Measurements from ENCODE around the gene RAB10.

The RAB10 gene

GRCh38 chr2:26112201-26112600, 78.3 kb downstream of the RAB10 start:
- no peak for DNase-seq
- no peaks in the 10 kb centered on the region for H3K27me3 ChIP-seq (replicated peaks)
- no peak for TF ChIP-seq CTCF (IDR thresholded peaks at IDR 0.05; ENCODE audit: low read depth, low read length, missing control alignments)
- no peak overlapping the region for H3K4me3 ChIP-seq (ENCODE audit: low read depth, low read length)
- no peak overlapping the region for H3K27ac ChIP-seq
- H3K36me3 ChIP-seq (replicated peaks): peaks cover 15% of the 10 kb centered on the region
- in situ Hi-C loops (cut with HindIII; ENCODE audit: low pct_ligation_motif_present, low sequenced_read_pairs): no loop called here

- Histone ChIP-seq H3K4me3 (ENCODE audit: low read depth, low read length) (no peak overlapping the region), H3K27me3 (replicated peaks) (no peaks in the 10 kb centered on the region), H3K27ac (no peak overlapping the region), H3K36me3 (replicated peaks) (peaks cover 15% of the 10 kb centered on the region)
- in situ Hi-C loops (cut with HindIII; ENCODE audit: low pct_ligation_motif_present, low sequenced_read_pairs): no loop called here
- no peak for DNase-seq
- TF ChIP-seq CTCF (IDR thresholded peaks at IDR 0.05; ENCODE audit: low read depth, low read length, missing control alignments): no peak
Observed at GRCh38 chr2:26114151-26114550, 80.3 kb downstream of the RAB10 start.

DNA sequence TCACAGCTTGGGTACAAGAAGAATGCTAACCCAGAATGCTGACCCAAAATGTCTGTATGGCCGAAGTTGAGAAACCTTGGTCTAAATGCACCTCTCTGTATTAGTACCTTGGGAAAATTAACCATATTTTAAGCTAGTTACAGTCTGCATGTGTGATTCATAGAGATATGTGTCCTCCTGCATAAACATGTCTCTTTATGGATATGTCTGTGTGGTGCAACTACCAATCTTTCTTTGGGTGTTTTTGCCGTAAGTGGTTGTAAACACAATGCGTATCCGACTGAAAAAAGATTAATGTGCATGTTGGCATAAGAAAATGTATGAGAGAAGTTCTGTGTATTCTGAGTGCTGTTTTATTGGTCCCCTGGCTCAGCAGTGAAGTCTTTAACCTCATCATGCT, 84.8 kb downstream of the RAB10 start:
- in situ Hi-C loops (cut with HindIII; ENCODE audit: low pct_ligation_motif_present, low sequenced_read_pairs): no loop called here
- no peak overlapping the region for H3K4me3 ChIP-seq (ENCODE audit: low read depth, low read length)
- no peaks in the 10 kb centered on the region for H3K36me3 ChIP-seq (replicated peaks)
- DNase-seq: no peak
- H3K27ac ChIP-seq: no peak overlapping the region
- no peak for TF ChIP-seq CTCF (IDR thresholded peaks at IDR 0.05; ENCODE audit: low read depth, low read length, missing control alignments)
- H3K27me3 ChIP-seq (replicated peaks): no peaks in the 10 kb centered on the region

GRCh38 chr2:26119521-26119920, 85.6 kb downstream of the RAB10 start:
- H3K36me3 ChIP-seq (replicated peaks): no peaks in the 10 kb centered on the region
- no peaks in the 10 kb centered on the region for H3K27me3 ChIP-seq (replicated peaks)
- no peak for DNase-seq
- in situ Hi-C loops (cut with HindIII; ENCODE audit: low pct_ligation_motif_present, low sequenced_read_pairs): no loop called here
- TF ChIP-seq CTCF (IDR thresholded peaks at IDR 0.05; ENCODE audit: low read depth, low read length, missing control alignments): no peak
- no peak overlapping the region for H3K27ac ChIP-seq
- no peak overlapping the region for H3K4me3 ChIP-seq (ENCODE audit: low read depth, low read length)

DNA sequence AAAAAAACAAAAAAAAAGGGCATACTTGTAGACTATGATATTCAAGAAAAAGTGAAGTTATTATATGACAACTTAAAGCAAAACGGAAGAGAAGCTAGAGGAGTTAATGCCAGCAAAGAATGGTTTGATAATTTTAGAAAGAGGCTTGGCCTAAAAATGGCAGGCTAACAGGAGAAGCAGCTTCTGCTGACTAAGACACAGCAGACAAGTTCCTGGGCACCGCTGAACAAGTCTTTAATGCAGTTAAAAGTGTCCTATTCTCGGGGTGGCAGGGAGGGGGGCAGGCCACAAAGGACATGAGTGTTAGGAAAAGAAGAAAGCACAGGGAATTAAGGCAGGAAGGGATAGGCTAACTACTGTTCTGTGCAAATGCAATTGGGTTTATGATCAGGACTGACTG, 88.7 kb downstream of the RAB10 start:
- Histone ChIP-seq H3K27me3 (replicated peaks) (no peaks in the 10 kb centered on the region), H3K36me3 (replicated peaks) (no peaks in the 10 kb centered on the region), H3K27ac (no peak overlapping the region), H3K4me3 (ENCODE audit: low read depth, low read length) (no peak overlapping the region)
- in situ Hi-C loops (cut with HindIII; ENCODE audit: low pct_ligation_motif_present, low sequenced_read_pairs): no loop called here
- no peak for DNase-seq
- TF ChIP-seq CTCF (IDR thresholded peaks at IDR 0.05; ENCODE audit: low read depth, low read length, missing control alignments): no peak

DNA sequence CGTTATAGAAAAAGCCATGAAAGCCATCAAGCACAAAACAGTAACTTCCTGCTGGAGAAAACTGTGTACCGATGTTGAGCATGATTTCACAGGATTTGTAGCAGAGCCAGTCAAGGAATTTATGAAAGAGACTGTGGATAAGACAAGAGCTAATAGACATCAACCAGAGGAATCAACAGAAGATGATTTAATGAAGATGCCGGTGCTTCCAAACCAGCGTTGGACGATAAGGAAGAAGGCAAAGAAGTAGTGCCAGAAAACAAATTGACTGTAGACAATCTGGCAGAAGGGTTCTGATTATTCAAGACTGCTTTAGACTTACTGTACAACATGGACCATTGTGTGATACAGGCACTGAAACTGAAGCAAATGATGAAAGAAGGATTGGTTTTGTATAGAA, 89.5 kb downstream of the RAB10 start:
- Histone ChIP-seq H3K27me3 (replicated peaks) (no peaks in the 10 kb centered on the region), H3K27ac (no peak overlapping the region), H3K36me3 (replicated peaks) (peaks cover 5% of the 10 kb centered on the region), H3K4me3 (ENCODE audit: low read depth, low read length) (no peak overlapping the region)
- no peak for DNase-seq
- TF ChIP-seq CTCF (IDR thresholded peaks at IDR 0.05; ENCODE audit: low read depth, low read length, missing control alignments): no peak
- in situ Hi-C loops (cut with HindIII; ENCODE audit: low pct_ligation_motif_present, low sequenced_read_pairs): no loop called here
